Activated CD4-positive, alpha-beta T cell treated with anti-CD3 and anti-CD28 coated beads, Interleukin-2, amount 50 U/mL, for 4 hours (primary cell): ENCODE measurements around the gene A2M.

ENCODE experiments used
- DNase-seq, 2 experiments: peaks; one replicate each; pipeline ENCODE4 v3.0.0-alpha.2; 2020

The A2M gene

DNA sequence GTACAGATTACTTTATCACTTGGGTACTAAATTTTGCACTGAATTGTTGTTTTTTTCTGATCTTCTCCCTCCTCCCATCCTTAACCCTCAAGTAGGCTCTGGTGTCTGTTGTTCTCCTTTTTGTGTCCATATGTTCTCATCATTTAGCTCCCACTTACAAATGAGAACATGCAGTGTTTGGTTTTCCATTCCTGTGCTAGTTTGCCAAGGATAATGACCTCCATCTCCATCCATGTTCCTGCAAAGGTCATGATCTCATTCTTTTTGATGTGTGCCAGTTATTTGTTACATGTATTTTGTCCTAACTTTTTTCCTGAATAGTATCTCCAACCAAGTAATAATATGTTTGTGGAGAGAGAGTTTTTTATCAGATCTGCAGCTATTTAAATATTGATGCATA is 44.2 kb downstream of the A2M start:
- DNase-seq, result no peak

GRCh38 chr12:9070351-9070750 is 45.4 kb downstream of the A2M start:
- DNase-seq, result no peak

DNA sequence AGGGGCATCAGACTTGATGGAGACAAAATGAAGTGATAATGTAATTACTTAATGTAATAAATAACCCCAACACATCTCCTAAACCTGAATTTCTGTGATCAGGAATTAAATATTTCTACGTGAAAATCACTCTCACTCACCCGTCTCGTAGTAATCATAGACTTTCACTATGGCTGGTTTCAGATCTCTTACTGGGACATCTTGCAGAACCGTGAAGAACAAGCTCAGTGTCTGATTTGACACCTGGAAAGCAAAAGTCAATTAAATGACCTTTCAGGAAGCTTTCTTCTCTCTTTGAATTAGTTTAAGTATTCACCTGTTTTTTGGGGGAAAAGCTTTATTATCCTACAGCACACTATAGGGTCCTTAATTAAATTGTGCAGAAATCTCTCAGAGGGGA is 47.1 kb downstream of the A2M start:
- no peak for DNase-seq

DNA sequence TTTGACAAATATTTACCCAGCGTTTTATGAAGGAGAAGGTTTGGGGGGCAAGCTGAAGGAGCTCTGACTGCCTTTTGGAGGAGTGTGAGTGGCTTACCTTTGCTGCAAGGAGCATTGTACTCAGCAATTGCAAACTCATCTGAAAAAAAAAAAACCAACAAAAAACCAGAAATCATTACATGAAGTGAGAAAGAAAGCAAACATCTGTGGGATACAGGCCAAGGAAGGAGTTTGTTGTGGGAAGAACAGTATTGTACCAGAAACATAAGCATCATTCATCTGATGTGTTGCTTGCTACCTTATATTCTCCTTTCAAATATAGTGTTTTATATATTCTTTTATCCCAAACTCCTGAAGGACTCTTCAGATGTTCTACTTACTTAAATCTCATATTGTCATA is 47.6 kb downstream of the A2M start:
- no peak for DNase-seq

DNA sequence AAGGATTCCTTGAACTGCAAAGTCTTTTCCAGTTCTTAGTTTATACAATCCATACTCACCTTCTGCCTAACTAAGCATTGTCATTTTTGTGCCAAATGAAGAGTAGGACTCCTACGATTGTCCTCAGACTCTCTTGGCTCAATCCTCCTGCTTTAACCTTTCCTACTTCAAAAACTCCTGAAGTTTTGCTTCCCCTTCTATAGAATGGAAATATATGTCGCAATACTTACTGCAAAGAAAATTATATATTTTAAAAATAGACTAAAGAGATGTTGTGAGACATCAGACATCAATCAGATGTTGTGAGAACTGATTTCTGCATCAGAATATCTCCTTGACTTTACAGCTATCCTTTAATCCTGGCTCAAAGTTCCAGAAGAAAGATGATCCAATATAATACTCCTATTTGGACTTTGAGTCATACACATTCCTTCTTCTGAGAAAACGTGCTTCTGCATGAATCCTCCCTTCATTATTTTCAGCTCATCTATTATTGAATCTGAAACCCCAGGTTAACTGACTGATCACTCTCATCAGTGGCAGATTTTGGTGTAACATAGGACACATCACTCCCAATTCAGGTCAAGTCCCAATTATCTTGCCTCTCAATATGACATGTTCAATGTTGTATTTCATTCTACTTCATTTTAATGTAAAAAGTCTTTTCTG is 48.8 kb downstream of the A2M start:
- no peak for DNase-seq

GRCh38 chr12:9066183-9066623 is 49.5 kb downstream of the A2M start:
- DNase-seq, result no peak

DNA sequence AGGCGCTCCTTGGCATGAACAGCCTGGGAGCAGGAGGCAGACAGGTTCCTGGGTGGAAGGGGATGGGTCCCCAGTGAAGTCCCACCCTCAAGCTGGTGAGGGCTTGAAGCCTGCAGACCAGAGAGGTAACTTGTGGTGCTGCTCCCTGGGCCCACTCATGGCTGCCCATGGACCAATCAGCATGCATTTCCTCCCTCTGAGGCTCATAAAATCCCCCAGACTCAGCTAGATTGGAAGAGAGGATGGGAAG is 50.2 kb downstream of the A2M start:
- no peak for DNase-seq

- DNase-seq, result no peak
Measured at GRCh38 chr12:9064815-9065606, 50.7 kb downstream of the A2M start.

DNA sequence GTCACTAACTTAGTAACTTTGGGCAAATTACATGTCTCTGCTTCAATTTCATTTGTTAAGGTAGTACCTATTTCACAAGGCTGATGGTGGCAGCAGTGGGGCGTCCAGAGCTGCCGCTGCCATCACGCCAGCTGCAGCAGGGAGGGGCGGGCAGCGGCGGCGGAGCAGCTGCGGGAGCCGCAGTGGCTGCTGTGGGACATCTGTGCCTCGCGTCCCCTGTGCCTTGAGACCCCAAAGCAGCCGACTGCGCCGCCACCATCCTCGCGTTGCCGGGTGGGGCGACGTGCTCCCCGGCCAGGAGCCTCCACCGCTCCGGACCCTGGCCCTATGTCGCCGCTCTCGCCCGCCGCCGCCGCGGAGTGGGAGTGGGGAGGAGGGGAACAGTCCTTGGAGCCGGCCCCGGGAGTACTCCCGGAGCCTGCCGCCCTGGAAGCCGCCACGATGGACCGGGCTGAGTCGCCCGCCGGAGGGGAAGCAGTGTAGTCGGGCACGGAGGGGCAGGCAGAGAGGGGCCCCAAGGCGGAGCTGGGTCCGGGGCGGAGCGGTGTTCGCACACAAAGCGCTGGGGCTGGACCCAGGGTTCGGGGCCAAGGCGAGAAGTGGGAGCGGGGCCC is 51.4 kb downstream of the A2M start:
- peak; percentile 27 to 34 for DNase-seq

DNA sequence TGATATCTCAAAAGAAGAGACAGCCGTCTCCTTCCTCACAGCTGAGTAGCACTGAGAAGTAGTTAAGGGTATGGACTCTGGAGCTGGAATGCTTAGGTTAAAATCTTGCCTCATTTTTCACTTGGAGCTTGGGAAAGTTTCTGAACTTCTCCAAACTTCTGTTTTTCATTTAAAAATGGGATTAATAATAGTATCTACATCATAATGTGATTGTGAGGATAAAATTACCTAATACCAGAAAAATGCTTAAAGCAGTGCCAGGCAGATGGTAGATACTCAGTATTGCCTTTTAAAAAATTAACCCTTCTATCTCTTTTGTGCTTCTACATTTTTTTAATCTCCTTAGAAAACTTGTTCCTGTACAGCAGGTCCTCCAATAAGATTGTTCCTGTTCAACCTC is 63.1 kb downstream of the A2M start:
- DNase-seq, result no peak

DNA sequence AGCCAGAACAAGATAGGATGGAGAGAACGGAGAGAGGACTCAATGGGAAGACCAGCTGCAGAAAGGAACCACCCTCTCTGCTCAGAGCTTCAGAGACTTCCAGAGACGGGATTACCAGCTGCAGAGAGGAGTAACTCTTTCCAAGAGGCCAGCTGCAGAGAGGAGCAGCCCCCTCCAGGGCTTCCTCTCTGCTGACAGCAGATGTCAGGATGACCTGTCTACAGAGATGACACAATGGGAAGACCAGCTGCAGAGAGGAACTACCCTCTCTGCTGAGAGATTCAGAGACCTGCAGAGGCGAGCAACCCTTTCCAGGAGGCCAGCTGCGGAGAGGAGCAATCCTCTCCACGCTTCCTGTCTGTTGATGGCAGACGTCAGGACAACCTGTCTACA is 64.6 kb downstream of the A2M start:
- no peak for DNase-seq

DNA sequence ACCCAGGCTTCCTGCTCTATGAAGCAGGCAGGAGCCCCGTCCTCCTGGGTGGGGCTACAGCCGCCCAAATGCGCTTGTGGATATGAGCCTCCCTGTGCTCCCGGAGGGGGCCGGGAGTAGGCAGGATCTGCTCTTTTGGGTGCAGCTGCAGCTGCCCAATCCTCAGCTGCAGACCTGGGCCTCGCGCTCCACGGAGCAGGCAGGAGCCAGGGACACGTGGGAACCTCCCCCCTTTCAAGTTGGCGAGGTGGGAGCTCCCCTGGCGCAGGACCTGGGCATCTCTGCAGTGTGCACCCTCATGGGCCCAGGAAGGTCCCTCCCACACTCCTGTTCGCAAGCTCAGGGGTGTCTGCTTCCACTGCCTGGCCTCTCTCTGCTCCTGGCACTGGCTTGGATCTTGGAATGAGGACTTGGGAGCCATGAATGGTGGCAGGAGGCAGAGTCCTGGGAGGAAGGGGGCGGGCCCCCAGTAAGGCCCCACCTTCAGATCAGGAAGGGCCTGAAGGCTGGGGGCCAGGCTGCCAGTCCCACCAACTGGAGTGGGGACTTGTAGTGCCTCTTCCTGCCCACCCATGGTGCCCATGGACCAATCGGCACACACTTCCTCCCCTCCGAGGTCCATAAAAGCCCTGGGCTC is 65.1 kb downstream of the A2M start:
- no peak for DNase-seq

DNA sequence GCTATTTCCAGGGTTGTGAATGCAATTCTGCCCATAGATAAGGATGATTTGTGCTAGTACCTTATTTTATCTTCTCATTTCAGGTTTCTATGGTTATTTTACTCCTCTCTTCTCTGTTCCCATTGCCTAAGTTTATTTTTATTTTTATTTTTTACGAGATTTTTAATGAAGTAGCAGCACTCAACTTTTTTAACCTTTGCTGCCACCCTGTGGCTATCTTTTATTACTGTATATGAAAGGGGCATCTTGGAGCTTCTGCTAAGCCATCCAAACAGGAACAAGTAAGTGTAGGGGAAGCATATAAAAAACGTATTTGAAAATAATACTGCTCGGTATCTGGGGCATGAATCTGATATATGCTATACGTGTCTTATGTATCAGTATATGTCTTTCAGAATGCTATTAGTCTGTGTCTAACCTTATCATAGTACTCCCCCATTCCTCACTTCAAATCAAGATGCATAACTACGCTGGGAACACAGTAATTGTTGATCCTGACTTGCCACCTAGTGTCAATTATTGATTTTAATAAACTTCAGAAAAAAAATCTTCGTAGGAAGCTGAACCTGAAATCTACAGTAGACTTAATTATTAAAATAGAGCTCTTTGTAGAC is 66.1 kb downstream of the A2M start:
- DNase-seq, result no peak

DNA sequence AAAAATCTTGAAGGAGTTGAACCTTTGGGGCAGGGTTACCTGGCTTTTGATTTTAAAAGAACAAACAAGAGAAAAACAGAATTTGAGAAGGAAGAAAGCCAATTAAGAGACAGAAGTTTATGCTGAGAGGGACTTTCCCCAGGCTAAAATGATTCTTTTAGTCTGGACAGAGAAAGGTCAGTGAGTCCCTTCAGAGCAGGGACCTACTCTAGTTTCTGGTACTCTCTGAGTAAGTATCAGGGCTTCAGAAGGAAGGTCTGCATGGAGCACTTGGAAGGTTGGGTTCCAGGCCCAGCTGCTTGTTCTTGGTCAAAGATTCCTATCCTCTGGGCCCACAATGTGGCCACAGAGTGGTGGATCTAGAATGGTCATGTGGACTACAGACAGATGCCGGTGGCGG is 66.8 kb downstream of the A2M start:
- DNase-seq, result no peak

GRCh38 chr12:9047105-9047504 is 68.6 kb downstream of the A2M start:
- DNase-seq, result no peak

- DNase-seq, result no peak
Measured at GRCh38 chr12:9043766-9044165, 72.0 kb downstream of the A2M start.

DNA sequence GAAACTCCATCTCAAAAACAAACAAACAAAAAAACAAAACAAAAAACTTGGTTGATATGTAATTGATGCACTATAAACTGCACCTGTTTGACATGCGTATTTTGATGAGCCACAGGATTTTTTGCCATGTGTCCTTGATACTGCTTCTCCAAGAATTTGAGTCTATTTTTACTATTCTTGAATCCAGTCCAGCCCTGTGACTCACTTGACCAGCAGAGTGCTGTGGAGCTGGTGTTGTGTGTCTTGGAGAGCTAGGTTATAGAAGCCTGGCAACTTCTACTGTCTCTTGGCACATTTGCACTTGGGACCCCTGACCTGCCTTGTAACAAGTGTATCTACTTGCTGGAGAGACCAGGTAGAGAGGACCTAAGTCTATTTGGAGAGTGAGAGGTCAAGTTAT is 74.4 kb downstream of the A2M start:
- DNase-seq, result no peak

DNA sequence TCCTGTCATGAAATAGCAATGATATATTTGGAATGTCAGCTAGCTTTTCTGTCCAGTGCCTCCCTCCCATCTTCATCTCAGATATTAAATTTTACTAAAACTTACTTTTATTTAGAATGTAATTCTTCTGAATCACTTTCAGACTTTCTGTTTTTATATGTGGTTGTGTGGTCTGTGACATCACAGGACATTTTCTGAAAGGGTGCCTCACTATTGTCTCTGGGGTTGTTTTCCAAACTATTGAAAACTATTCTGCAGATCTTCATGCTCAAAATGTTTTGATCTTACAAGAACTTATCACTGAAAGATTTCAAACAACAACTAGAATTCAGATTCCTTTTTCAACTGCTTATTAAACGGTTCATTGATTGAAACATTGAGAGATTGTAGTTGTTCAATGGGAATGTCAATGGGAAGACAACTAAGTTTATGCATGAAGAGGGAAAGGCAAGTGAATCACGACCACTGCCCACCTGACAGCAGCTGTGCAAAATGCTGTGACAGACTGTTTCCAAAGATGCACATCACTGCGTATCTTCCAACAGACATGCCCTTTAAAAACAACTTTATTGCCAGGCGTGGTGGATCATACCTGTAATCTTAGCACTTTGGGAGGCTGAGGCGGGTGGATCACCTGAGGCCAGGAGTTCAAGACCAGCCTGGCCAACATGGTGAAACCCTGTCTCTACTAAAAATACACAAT is 75.1 kb downstream of the A2M start:
- no peak for DNase-seq

DNA sequence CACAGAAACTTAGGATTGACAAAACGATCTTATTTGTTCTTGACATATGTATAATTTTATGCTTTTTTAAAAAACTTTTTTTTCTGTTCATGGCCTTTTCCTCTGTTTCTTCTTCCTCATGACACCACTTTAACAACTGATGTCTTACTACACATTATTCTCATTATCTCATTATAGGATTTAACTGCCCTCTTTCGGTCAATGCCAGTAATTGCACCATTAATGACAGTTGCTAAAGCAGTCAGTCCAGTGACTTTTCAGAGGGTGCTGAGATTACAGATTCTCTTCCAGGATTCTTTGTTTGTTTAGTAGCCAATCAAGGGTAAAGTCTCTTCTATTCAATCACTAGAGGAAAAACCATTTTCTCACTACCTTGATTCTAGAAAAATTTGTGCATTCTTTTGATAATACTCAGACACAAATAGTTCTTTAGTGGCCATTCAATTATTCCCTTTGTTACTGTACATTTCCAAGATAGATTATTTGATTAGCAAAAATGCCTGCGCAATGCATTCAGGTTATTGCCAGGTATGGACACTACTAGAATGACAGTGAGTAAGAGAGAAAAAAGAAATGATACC is 76.2 kb downstream of the A2M start:
- no peak for DNase-seq

DNA sequence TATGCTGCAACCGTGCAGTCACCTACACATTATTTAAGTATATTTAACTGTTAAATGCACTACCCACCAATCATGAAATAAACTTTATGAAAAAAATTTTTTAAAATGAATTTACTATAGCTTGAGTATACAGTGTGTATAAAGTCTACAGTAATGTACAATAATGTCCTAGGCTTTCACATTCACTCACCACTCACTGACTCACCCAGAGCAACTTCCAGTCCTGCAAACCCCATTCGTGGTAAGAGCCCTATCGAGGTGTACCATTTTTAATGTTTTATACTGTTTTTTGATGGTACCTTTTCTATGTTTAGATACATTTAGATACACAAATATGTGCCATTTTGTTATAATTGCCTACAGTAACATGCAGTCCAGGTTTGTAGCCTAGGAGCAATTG is 78.3 kb downstream of the A2M start:
- DNase-seq, result no peak

DNA sequence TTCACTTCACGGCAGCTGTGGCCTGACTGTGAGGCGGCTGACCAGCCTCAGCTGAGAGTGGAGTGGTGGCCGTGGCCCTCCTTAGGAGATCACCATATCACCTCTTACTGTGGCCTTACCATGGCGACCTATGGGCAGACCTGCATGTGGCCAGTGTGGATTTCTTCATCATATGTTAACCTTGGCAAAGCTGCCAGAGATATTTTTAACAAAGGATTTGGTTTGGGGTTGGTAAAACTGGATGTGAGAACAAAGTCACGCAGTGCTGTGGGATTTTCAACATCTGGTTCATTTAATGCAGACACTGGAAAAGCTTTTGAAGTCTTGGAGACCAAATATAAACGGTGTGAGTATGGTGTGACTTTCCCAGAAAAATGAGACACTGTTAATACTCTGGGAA is 79.5 kb downstream of the A2M start:
- no peak for DNase-seq

DNA sequence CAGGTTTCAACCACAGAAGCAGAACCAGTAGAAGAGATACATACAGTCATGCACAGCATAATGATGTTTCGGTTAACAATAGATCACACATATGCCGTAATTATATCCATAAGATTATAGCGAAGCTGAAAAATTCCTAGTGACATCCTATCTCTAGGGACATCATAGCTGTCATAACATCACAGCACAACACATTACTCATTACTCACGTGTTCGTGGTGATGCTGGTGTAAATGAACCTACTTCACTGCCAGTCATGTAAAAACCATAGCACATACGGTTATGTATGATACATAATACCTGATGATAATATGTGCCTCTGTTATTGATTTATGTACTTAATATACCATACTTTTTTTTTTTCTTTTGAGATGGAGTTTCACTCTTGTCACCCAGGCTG is 81.6 kb downstream of the A2M start:
- DNase-seq, result no peak
